ENCODE results near the gene CDC20. TPM values are rescaled to one million over a fixed set of nuclear protein-coding genes. Genes with fewer than 3 reads are reported as not detected.

Gene CDC20
- polyA plus RNA-seq, 1 experiment: 22.8 TPM

DNA sequence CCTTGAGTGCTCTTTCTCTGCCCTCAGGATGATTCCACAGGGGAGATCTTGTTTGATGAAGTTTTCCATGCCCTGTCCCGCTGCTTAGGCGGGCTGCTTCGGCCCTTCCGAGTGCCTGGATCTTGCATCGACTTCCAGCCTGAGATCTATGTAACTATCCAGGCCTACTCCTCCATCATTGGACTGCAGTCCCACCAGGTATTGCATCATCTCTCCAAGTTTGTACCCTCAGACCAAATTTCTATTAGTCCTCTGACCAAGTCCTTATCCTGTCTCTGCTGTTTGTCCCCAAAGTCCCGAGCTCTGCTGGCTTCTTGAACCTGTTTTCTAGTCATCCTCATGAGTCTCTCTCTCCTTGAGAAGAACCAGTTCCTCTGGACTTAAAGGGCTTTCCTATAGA lies 45.6 kb downstream of the CDC20 start:
- TF ChIP-seq, protein P1, sequence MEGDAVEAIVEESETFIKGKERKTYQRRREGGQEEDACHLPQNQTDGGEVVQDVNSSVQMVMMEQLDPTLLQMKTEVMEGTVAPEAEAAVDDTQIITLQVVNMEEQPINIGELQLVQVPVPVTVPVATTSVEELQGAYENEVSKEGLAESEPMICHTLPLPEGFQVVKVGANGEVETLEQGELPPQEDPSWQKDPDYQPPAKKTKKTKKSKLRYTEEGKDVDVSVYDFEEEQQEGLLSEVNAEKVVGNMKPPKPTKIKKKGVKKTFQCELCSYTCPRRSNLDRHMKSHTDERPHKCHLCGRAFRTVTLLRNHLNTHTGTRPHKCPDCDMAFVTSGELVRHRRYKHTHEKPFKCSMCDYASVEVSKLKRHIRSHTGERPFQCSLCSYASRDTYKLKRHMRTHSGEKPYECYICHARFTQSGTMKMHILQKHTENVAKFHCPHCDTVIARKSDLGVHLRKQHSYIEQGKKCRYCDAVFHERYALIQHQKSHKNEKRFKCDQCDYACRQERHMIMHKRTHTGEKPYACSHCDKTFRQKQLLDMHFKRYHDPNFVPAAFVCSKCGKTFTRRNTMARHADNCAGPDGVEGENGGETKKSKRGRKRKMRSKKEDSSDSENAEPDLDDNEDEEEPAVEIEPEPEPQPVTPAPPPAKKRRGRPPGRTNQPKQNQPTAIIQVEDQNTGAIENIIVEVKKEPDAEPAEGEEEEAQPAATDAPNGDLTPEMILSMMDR (IDR thresholded peaks at IDR 0.05; ENCODE audit: low read depth, low read length): no peak

DNA sequence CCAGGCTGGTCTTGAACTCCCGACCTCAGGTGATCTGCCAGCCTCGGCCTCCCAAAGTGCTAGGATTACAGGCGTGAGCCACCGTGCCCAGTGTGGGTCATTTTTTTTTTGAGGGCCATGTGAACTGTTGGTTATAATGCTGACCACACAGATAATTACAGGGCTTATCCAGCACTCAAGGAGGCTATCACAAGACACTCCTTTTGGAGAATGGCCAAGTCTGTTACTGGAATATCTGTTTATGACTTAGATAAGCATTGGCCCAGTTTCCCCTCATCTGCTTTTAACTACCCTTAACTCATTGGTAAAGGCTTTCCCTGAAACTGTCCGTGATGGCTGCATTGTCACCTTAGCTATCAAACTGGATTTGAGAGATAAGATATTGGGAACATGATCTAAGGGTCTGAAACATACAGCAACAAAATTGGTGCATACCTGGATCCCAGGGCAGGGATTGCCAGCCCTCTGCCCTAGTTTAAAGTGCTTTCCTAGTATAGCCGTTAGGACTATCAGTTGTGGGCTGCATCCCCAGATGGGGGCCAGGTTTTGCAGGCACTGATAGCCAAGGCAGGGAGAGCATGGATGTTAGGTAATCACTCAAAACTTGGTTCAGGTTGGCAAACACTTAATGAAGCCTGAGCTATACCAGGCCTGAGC lies 46.6 kb downstream of the CDC20 start:
- ChIA-PET CTCF (interaction anchor here (1.2 kb wide), 1 partner anchor 9 kb away, joined by 4 read pairs; no protein-coding TSS in a partner anchor), POLR2A (no interaction called here)
- no peaks in the 10 kb centered on the region for H3K27me3 ChIP-seq (ENCODE audit: control insufficient read depth, insufficient read depth, low read length)
- no peaks in the 10 kb centered on the region for H3K9me3 ChIP-seq (ENCODE audit: control insufficient read depth, insufficient read depth, low read length)
- H3K4me3 ChIP-seq (ENCODE audit: low read depth, low read length): no peak overlapping the region
- TF ChIP-seq, protein P1 (IDR thresholded peaks at IDR 0.05; ENCODE audit: low read depth, low read length): no peak
- no peak overlapping the region for H3K27ac ChIP-seq (ENCODE audit: low read depth, low read length)
- no peak for DNase-seq (ENCODE audit: low read depth, low spot score)

More for the DNA sequence above, 45.6 kb downstream of the CDC20 start:
- POLR2A ChIA-PET: no interaction called here
- Histone ChIP-seq H3K27ac (ENCODE audit: low read depth, low read length) (no peak overlapping the region), H3K9me3 (ENCODE audit: control insufficient read depth, insufficient read depth, low read length) (no peaks in the 10 kb centered on the region), H3K4me3 (ENCODE audit: low read depth, low read length) (no peak overlapping the region), H3K27me3 (ENCODE audit: control insufficient read depth, insufficient read depth, low read length) (no peaks in the 10 kb centered on the region)
- CTCF ChIA-PET: interaction anchor here (0.6 kb wide), 1 partner anchor 601 kb away, joined by 3 read pairs; no protein-coding TSS in a partner anchor
- DNase-seq (ENCODE audit: low read depth, low spot score): no peak

DNA sequence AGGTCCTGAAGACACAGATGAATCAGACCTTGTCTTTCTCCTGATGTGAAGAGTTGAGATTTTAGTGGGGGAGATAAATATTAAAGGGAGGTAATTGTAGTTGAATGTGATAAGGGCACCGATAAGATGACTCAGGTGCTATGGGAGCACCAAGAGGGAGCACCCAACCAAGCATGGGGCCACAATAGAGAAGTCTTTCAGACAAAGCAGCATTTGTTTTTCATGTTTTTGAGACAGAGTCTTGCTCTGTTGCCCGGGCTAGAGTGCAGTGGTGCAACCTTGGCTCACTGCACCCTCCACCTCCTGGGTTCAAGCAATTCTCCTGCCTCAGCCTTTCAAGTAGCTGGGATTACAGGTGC lies 47.1 kb downstream of the CDC20 start:
- POLR2A ChIA-PET: no interaction called here
- CTCF ChIA-PET: interaction anchor here (1.2 kb wide), 1 partner anchor 8 kb away, joined by 4 read pairs; no protein-coding TSS in a partner anchor
- TF ChIP-seq, protein P1 (IDR thresholded peaks at IDR 0.05; ENCODE audit: low read depth, low read length): no peak
- no peak overlapping the region for H3K27ac ChIP-seq (ENCODE audit: low read depth, low read length)
- no peak overlapping the region for H3K4me3 ChIP-seq (ENCODE audit: low read depth, low read length)
- H3K27me3 ChIP-seq (ENCODE audit: control insufficient read depth, insufficient read depth, low read length): no peaks in the 10 kb centered on the region
- no peaks in the 10 kb centered on the region for H3K9me3 ChIP-seq (ENCODE audit: control insufficient read depth, insufficient read depth, low read length)
- no peak for DNase-seq (ENCODE audit: low read depth, low spot score)

DNA sequence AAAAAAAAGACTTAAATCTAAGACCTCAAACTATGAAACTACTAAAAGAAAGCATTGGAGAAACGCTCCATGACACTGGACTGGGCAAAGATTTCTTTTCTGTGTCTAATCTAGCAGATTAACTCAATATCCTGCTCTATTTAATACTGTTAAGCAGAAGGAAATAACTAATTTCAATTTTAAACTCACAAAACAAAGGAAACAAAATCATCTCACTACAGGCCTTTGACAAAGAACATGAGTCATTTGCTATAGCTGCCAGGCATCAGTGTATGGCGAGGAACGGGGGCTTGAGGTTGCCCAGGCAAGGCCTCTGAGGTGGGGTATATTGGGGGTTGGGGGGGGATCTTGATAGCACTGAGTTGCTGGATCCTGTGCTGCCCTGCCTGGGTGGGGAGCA lies 51.8 kb downstream of the CDC20 start:
- TF ChIP-seq, protein P1 (IDR thresholded peaks at IDR 0.05; ENCODE audit: low read depth, low read length): no peak
- H3K27ac ChIP-seq (ENCODE audit: low read depth, low read length): no peak overlapping the region
- ChIA-PET CTCF (interaction anchor here (0.7 kb wide), 1 partner anchor 21 kb away, joined by 6 read pairs; no protein-coding TSS in a partner anchor), POLR2A (no interaction called here)
- no peak for DNase-seq (ENCODE audit: low read depth, low spot score)
- H3K27me3 ChIP-seq (ENCODE audit: control insufficient read depth, insufficient read depth, low read length): no peaks in the 10 kb centered on the region
- no peak overlapping the region for H3K4me3 ChIP-seq (ENCODE audit: low read depth, low read length)
- no peaks in the 10 kb centered on the region for H3K9me3 ChIP-seq (ENCODE audit: control insufficient read depth, insufficient read depth, low read length)

Other genes starting within 250 kb of the CDC20 start
- gene EBNA1BP2, start 186.7 kb upstream of the CDC20 start, polyA plus RNA-seq (2011; rRNA removed): 61.6 and 62.0 TPM in 2 replicates
- 0.55 and 0.58 TPM in 2 replicates for gene CFAP57, start 186.7 kb upstream of the CDC20 start, polyA plus RNA-seq (2011; rRNA removed)
- not detected in 2 replicates for gene TMEM125, start 89.0 kb upstream of the CDC20 start, polyA plus RNA-seq (2011; rRNA removed)
- not detected in 2 replicates for gene C1orf210, start 73.4 kb upstream of the CDC20 start, polyA plus RNA-seq (2011; rRNA removed)
- gene TIE1, start 58.0 kb upstream of the CDC20 start, polyA plus RNA-seq (2011; rRNA removed): 0.76 and 1.3 TPM in 2 replicates
- not detected in 2 replicates for gene MPL, start 21.2 kb upstream of the CDC20 start, polyA plus RNA-seq (2011; rRNA removed)
- gene ELOVL1, start 9.0 kb downstream of the CDC20 start, polyA plus RNA-seq (2011; rRNA removed): 165 and 167 TPM in 2 replicates
- 59.3 and 63.7 TPM in 2 replicates for gene MED8, start 30.8 kb downstream of the CDC20 start, polyA plus RNA-seq (2011; rRNA removed)
- gene SZT2, start 30.9 kb downstream of the CDC20 start, polyA plus RNA-seq (2011; rRNA removed): 9.4 and 10.4 TPM in 2 replicates
- gene HYI, start 95.0 kb downstream of the CDC20 start, polyA plus RNA-seq (2011; rRNA removed): 22.8 and 27.9 TPM in 2 replicates
- 68.3 and 72.0 TPM in 2 replicates for gene PTPRF, start 171.9 kb downstream of the CDC20 start, polyA plus RNA-seq (2011; rRNA removed)

Measured in AG04450 (cell line).